ENCODE data around the gene TBC1D14. TPM values are rescaled to one million over a fixed set of nuclear protein-coding genes. Genes with fewer than 3 reads are reported as not detected.

TBC1D14 gene
- total RNA-seq, 1 donor: 39.4 TPM

GRCh38 chr4:6933691-6934430 lies 24.2 kb downstream of the TBC1D14 start:
- no peak for TF ChIP-seq CTCF (IDR thresholded peaks at IDR 0.05; ENCODE audit: extremely low read depth, low read depth, low read length)
- Histone ChIP-seq H2AFZ (ENCODE audit: low read length) (no peak overlapping the region), H3K9me3 (ENCODE audit: low read depth, low read length) (no peaks in the 10 kb centered on the region), H3K27ac (ENCODE audit: low read depth, low read length) (no peak overlapping the region), H4K20me1 (ENCODE audit: insufficient read depth, low read length) (peaks cover 20% of the 10 kb centered on the region), H3K4me2 (ENCODE audit: insufficient read depth, low read length) (no peak overlapping the region), H3K79me2 (ENCODE audit: insufficient read depth, low read length) (peaks cover 7% of the 10 kb centered on the region), H3K4me1 (ENCODE audit: insufficient read depth, low read length) (no peaks in the 10 kb centered on the region), H3K36me3 (ENCODE audit: insufficient read depth, low read length) (no peaks in the 10 kb centered on the region), H3K27me3 (ENCODE audit: insufficient read depth, low read length) (no peaks in the 10 kb centered on the region), H3K4me3 (ENCODE audit: insufficient read depth, low read length) (no peak overlapping the region)
- no peak for DNase-seq (ENCODE audit: insufficient read length, low spot score, missing footprints)

- Histone ChIP-seq H3K36me3 (ENCODE audit: insufficient read depth, low read length) (no peaks in the 10 kb centered on the region), H3K4me1 (ENCODE audit: insufficient read depth, low read length) (peaks cover 4% of the 10 kb centered on the region), H3K79me2 (ENCODE audit: insufficient read depth, low read length) (peaks cover 4% of the 10 kb centered on the region), H4K20me1 (ENCODE audit: insufficient read depth, low read length) (peaks cover 9% of the 10 kb centered on the region), H3K27me3 (ENCODE audit: insufficient read depth, low read length) (no peaks in the 10 kb centered on the region), H3K4me2 (ENCODE audit: insufficient read depth, low read length) (no peak overlapping the region), H3K9me3 (ENCODE audit: low read depth, low read length) (no peaks in the 10 kb centered on the region), H3K4me3 (ENCODE audit: insufficient read depth, low read length) (no peak overlapping the region), H2AFZ (ENCODE audit: low read length) (no peak overlapping the region), H3K27ac (ENCODE audit: low read depth, low read length) (no peak overlapping the region)
- no peak for DNase-seq (ENCODE audit: insufficient read length, low spot score, missing footprints)
- TF ChIP-seq CTCF (IDR thresholded peaks at IDR 0.05; ENCODE audit: extremely low read depth, low read depth, low read length): no peak
Measured at GRCh38 chr4:6935965-6936364, 26.3 kb downstream of the TBC1D14 start.

- peaks cover 9% of the 10 kb centered on the region for H4K20me1 ChIP-seq (ENCODE audit: insufficient read depth, low read length)
- no peak for TF ChIP-seq CTCF (IDR thresholded peaks at IDR 0.05; ENCODE audit: extremely low read depth, low read depth, low read length)
Measured at GRCh38 chr4:6937201-6937600, 27.6 kb downstream of the TBC1D14 start.

GRCh38 chr4:6937754-6938153 lies 28.1 kb downstream of the TBC1D14 start:
- Histone ChIP-seq H3K36me3 (ENCODE audit: insufficient read depth, low read length) (no peaks in the 10 kb centered on the region), H3K27me3 (ENCODE audit: insufficient read depth, low read length) (no peaks in the 10 kb centered on the region), H3K4me2 (ENCODE audit: insufficient read depth, low read length) (no peak overlapping the region), H2AFZ (ENCODE audit: low read length) (no peak overlapping the region), H3K4me3 (ENCODE audit: insufficient read depth, low read length) (no peak overlapping the region), H3K79me2 (ENCODE audit: insufficient read depth, low read length) (peaks cover 4% of the 10 kb centered on the region), H3K27ac (ENCODE audit: low read depth, low read length) (no peak overlapping the region), H3K4me1 (ENCODE audit: insufficient read depth, low read length) (peaks cover 17% of the 10 kb centered on the region), H4K20me1 (ENCODE audit: insufficient read depth, low read length) (peaks cover 4% of the 10 kb centered on the region), H3K9me3 (ENCODE audit: low read depth, low read length) (no peaks in the 10 kb centered on the region)
- no peak for TF ChIP-seq CTCF (IDR thresholded peaks at IDR 0.05; ENCODE audit: extremely low read depth, low read depth, low read length)
- no peak for DNase-seq (ENCODE audit: insufficient read length, low spot score, missing footprints)

More at GRCh38 chr4:6937201-6937600, 27.6 kb downstream of the TBC1D14 start:
- Histone ChIP-seq H3K27me3 (ENCODE audit: insufficient read depth, low read length) (no peaks in the 10 kb centered on the region), H3K9me3 (ENCODE audit: low read depth, low read length) (no peaks in the 10 kb centered on the region), H3K4me2 (ENCODE audit: insufficient read depth, low read length) (no peak overlapping the region), H3K27ac (ENCODE audit: low read depth, low read length) (no peak overlapping the region), H3K36me3 (ENCODE audit: insufficient read depth, low read length) (no peaks in the 10 kb centered on the region), H3K4me3 (ENCODE audit: insufficient read depth, low read length) (no peak overlapping the region), H3K79me2 (ENCODE audit: insufficient read depth, low read length) (peaks cover 4% of the 10 kb centered on the region), H3K4me1 (ENCODE audit: insufficient read depth, low read length) (peaks cover 12% of the 10 kb centered on the region), H2AFZ (ENCODE audit: low read length) (no peak overlapping the region)
- DNase-seq (ENCODE audit: insufficient read length, low spot score, missing footprints): no peak

All from osteoblast (primary cell).